Smooth muscle cell (in vitro differentiated cells): ENCODE results near the gene MBD3L2. TPM values are rescaled to one million over a fixed set of nuclear protein-coding genes. Genes with fewer than 3 reads are reported as not detected.

Source experiments
- polyA plus RNA-seq: library from polyadenylated mRNA; unstranded; fragments of >200 nt; fragmentation: Nextera tagmentation; extraction: Ambion mirVana; gene quantifications from 2 replicates; pipeline ENCODE4 v1.2.1, GENCODE V29; 2016
- total RNA-seq: library from RNA; depleted of rRNA; stranded (reverse); fragments of >200 nt; gene quantifications from 2 replicates; pipeline ENCODE4 v1.2.3, GENCODE V29; 2014

MBD3L2 gene
- total and polyA plus RNA-seq, 2 experiments from 2014 or later = not detected

Other genes starting within 250 kb of the MBD3L2 start
- gene ADGRE1, start 161.7 kb upstream of the MBD3L2 start, total RNA-seq = not detected in 2 replicates
- gene ADGRE1, start 161.7 kb upstream of the MBD3L2 start, polyA plus RNA-seq = not detected in 2 replicates
- gene MBD3L2B, start 27.9 kb upstream of the MBD3L2 start, total RNA-seq = not detected in 2 replicates
- gene MBD3L2B, start 27.9 kb upstream of the MBD3L2 start, polyA plus RNA-seq = not detected in 2 replicates
- gene MBD3L5, start 18.7 kb upstream of the MBD3L2 start, total RNA-seq = not detected in 2 replicates
- gene MBD3L5, start 18.7 kb upstream of the MBD3L2 start, polyA plus RNA-seq = not detected in 2 replicates
- gene MBD3L4, start 9.1 kb upstream of the MBD3L2 start, total RNA-seq = not detected in 2 replicates
- not detected in 2 replicates for gene MBD3L4, start 9.1 kb upstream of the MBD3L2 start, polyA plus RNA-seq
- not detected in 2 replicates for gene MBD3L3, start 9.4 kb downstream of the MBD3L2 start, total RNA-seq
- gene MBD3L3, start 9.4 kb downstream of the MBD3L2 start, polyA plus RNA-seq = not detected in 2 replicates
- 9.4 and 9.7 TPM in 2 replicates for gene ZNF557, start 20.4 kb downstream of the MBD3L2 start, total RNA-seq
- 3.8 and 4.2 TPM in 2 replicates for gene ZNF557, start 20.4 kb downstream of the MBD3L2 start, polyA plus RNA-seq
- 8.5 and 12.7 TPM in 2 replicates for gene INSR, start 245.1 kb downstream of the MBD3L2 start, total RNA-seq
- gene INSR, start 245.1 kb downstream of the MBD3L2 start, polyA plus RNA-seq = 2.8 and 3.9 TPM in 2 replicates